Measurements from ENCODE around the gene TTC6.

GRCh38 chr14:37553935-37554550 is 41.4 kb upstream of the TTC6 start:
- TF ChIP-seq POLR2AphosphoS5 (IDR thresholded peaks at IDR 0.05; ENCODE audit: low read depth, low read length) (no peak), POLR2A (IDR thresholded peaks at IDR 0.05; ENCODE audit: low read depth, low read length) (no peak)

Measured in GM12892 (cell line).